Epidermal melanocyte (primary cell): ENCODE measurements around the gene MUS81.
A peak's percentile ranks its signal among the peaks of the same experiment; 100 is the strongest.
"Not testable (repeated sequence)": the region's sequence is repeated elsewhere in the genome, so short reads cannot be mapped to it uniquely, and the experiment has no call there.

Experiments used
- DNase-seq: peaks from one replicate; pipeline ENCODE4 v3.0.0; 2011; ENCODE audit warnings: low spot score; ENCODE audit not compliant: insufficient read length

The MUS81 gene

GRCh38 chr11:65891219-65892136 lies 31.2 kb downstream of the MUS81 start:
- DNase-seq = no peak

- DNase-seq = not testable (repeated sequence)
Observed at GRCh38 chr11:65892137-65892540, 31.9 kb downstream of the MUS81 start.

DNA sequence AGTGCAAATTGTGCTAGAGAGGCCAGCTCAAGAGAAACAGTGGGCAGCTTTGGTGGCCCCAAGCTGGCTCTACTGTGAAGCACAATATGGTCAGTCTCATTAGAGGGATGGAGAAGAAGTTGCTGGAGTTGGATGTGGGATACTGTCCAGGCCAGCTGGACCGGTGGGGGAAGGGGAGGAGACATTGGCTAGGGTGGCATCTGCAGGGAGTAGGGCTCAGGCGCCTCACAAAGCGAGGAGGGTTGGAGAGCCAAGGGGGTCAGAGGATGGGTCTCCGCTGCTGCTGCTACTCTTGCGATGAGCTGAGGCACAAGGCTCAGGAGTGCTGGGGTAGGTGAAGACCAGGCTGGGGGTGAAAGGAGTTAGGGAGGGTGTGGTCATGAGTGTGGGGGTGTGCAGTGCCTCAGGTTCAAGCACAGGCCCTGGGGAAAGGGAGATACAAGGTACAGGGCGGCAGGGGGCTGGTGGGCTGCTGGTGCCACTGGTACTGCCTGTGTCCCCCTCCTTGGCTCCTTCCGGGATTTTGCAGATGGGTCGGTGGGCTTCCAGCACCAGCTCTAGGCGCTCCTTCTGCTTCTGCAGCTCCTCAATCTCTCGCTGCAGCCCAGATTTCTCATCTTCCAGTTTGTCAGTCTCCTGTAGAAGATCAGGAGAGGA lies 32.6 kb downstream of the MUS81 start:
- no peak for DNase-seq

DNA sequence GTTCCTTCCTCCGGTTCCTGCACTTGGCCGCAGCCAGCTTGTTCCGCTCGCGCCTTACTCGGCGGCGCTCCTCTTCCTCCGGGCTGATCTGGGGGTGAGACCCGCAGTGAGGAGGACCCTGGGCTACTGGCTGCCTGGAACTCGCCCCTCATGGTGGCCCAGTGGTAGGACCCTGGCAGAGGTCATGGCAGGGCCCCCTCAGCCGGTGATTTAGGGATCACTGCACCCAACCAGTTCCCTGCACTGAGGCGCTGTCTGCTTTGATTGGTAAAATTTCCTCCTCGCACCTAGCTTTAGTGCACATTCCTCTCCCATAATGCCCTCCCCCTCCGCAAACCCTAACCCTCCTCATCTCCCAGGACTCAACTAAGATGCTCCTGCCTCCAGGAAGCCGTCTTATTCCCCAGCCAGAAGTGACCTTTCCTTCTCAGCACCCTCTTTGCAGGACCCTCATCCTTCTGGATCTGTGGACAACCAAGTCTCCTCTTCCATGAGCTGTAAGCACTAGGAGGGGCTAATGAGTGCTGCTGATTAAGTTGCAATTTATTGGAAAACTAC lies 33.9 kb downstream of the MUS81 start:
- DNase-seq = no peak

- no peak for DNase-seq
Observed at GRCh38 chr11:65895482-65895981, 35.3 kb downstream of the MUS81 start.

- DNase-seq = no peak
Observed at GRCh38 chr11:65896034-65896999, 36.1 kb downstream of the MUS81 start.

DNA sequence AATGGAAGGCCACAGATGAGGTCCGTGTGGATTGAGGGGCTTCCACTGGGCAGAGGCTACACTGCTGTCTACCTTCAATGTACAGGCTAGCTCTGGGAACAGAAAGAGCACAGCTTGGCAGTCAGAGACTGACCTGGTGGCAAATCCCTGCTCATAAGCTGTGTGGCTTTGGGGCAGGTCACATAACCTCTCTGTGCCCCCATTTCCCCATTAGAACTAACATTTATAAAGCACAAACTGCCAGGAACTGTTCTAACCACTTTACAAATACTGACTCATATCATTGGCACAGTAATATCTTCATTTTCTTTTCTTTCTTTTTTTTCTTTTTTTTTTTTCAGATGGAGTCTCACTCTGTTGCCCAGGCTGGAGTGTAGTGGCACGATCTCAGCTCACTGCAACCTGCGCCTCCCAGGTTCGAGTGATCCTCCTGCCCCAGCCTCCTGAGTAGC lies 36.8 kb downstream of the MUS81 start:
- DNase-seq = no peak

GRCh38 chr11:65898656-65899355 lies 38.6 kb downstream of the MUS81 start:
- DNase-seq = no peak

- DNase-seq = no peak
Observed at GRCh38 chr11:65899356-65900124, 39.3 kb downstream of the MUS81 start.

- DNase-seq = peak; percentile 85
Observed at GRCh38 chr11:65900125-65900898, 40.1 kb downstream of the MUS81 start, which contains the start of gene FOSL1. Gene FOSL1, minus strand, starts transcription at chr11:65900388. Its CDS starts 49 bp downstream, at chr11:65900339.

- no peak for DNase-seq
Observed at GRCh38 chr11:65900899-65901180, 40.6 kb downstream of the MUS81 start.

DNA sequence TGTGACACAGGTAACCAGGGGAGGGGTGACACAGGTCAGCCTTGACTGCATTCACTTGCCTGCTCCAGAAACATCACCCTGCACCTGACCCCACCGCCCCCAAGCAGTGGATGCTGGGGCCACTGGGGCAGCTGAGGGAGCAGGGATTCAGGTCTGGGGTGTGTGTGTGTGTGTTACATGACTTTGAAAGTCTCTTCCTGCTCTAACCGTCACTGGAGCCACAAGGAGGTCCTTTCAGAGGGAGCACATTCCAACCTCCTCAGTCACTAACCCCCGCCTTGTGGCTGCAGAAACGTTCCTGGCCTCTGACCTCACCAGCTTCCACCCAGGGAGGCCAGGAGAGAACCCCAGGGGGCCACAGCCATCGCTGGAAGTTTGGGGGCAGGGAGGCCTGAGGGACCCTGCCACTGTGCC lies 42.8 kb downstream of the MUS81 start:
- DNase-seq = peak; percentile 37

DNA sequence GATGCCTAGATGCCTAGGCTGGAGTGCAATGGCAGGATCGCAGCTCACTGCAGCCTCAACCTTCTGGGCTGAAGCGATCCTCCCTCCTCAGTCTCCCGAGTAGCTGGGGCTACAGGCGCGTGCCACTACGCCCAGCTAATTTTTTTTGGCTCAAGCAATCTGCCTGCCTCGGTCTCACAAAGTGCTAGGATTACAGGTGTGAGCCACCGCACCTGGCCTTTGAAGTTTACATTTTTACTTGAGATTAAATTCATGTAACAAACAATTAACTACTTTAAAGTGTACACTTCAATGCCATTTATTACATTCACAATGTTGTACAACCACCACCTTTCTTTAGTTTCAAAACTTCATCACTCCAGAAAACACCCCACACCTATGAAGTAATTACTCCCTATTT lies 43.5 kb downstream of the MUS81 start:
- DNase-seq = no peak

DNA sequence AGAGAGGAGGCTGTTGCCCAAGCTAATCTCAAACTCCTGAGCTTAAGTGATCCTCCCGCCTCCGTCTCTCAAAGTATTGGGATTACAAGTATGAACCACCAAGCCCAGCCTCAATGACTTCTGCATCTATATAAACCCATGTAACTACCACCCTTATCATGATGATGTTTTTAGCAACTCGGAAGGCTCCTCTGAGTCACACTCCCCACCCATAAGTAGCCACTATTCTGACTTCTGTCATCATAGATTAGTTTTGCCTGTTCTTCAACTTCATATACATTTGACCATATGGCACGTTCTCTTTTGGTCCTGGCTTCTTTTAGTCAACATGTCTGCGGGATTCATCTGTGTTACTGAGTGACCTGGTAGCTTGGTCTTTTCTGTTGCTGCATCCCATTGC lies 46.4 kb downstream of the MUS81 start:
- DNase-seq = no peak

DNA sequence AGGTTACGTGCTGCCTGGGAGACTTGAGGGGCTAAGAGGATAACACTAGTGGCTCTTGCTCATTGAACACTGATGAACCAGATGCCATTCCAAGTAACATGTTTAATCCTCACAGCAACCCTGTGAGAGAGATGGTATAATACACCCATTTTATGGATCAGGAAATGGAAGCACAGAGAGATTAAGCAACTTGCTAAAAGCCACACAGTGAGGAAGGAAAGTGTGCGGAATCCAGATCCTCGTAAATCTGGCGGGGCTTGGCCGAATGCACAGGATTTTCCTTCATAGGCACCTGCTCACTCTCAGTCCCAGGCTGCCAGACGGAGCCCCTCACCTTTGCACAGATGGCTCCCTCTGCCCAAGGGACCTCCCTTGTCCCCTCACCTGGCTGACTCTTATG lies 47.6 kb downstream of the MUS81 start:
- no peak for DNase-seq

GRCh38 chr11:65911682-65912568 lies 51.7 kb downstream of the MUS81 start:
- peak; percentile 89 for DNase-seq

DNA sequence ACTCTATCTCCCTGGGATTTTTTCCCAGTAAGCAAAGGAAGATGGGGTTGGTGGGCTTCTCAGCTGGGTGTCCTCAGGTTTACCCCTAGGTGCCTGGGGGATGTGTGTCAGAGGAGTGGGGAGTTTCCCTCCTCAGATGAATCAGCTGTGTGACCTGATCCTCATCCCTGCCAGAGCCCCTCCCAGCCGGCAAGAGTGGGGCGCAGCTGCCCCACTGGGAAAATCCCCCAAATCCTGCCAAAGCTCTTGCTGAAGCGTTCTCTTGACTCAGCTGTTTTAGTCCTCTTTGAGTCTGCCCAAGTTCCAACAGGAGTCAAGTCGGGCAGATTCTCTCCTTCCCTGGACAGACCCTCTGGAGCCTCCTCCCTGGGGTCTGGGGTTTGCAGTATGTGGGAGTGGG lies 52.6 kb downstream of the MUS81 start:
- DNase-seq = no peak
